CD14-positive monocyte (primary cell): ENCODE data around the gene ZFHX3. TPM values are rescaled to one million over a fixed set of nuclear protein-coding genes. Genes with fewer than 3 reads are reported as not detected.

ENCODE experiments used
- DNase-seq, 3 donors: peaks; one replicate each; pipeline ENCODE4 v3.0.0-alpha.2; 2011 to 2022
- H2AFZ ChIP-seq: 2 replicates; pipeline ENCODE4 v1.6.0; 2012; ENCODE audit warnings: mild to moderate bottlenecking, low read depth, low read length, inconsistent platforms; ENCODE audit not compliant: insufficient read depth, poor library complexity, severe bottlenecking
- H3K27ac ChIP-seq, 2 donors: 1 replicate in 1 of 2; 2 replicates in 1 of 2; pipeline ENCODE4 v1.5.1; 2012 to 2013; ENCODE audit warnings: low read length in 2 of 2, control low read depth in 1 of 2, inconsistent platforms in 1 of 2, low read depth in 1 of 2, mild to moderate bottlenecking in 1 of 2
- H3K27me3 ChIP-seq, 2 donors: one replicate each; pipeline versions ENCODE4 v1.6.0 to v1.6.1; 2011 to 2013; ENCODE audit warnings: low read length in 2 of 2; ENCODE audit not compliant: control insufficient read depth in 2 of 2, insufficient read depth in 2 of 2
- H3K36me3 ChIP-seq, 2 donors: replicated peaks in 1 of 2; 1 replicate in 1 of 2; 2 replicates in 1 of 2; pipeline versions ENCODE4 v1.5.1 to v1.6.1; 2012 to 2013; ENCODE audit warnings: low read length in 2 of 2, control low read depth in 1 of 2, inconsistent platforms in 1 of 2, mild to moderate bottlenecking in 1 of 2; ENCODE audit not compliant: insufficient read depth in 2 of 2, control insufficient read depth in 1 of 2
- H3K4me1 ChIP-seq, 2 donors: 1 replicate in 1 of 2; 2 replicates in 1 of 2; pipeline versions ENCODE4 v1.5.1 to v1.6.1; 2012 to 2013; ENCODE audit warnings: low read length in 2 of 2, control low read depth in 1 of 2, inconsistent platforms in 1 of 2, mild to moderate bottlenecking in 1 of 2, moderate library complexity in 1 of 2; ENCODE audit not compliant: insufficient read depth in 2 of 2, control insufficient read depth in 1 of 2
- H3K4me2 ChIP-seq: replicated peaks from 2 replicates; pipeline ENCODE3; 2012; ENCODE audit warnings: low read length, moderate library complexity, mild to moderate bottlenecking; ENCODE audit not compliant: poor library complexity, severe bottlenecking; ENCODE audit errors: extremely low read depth
- H3K4me3 ChIP-seq, 3 experiments: fragments of 200-600 bp in 1 of 3; sonication (generic) in 1 of 3; replicated peaks in 1 of 3; 1 replicate in 2 of 3; 2 replicates in 1 of 3; pipeline ENCODE4 v1.5.1; 2011 to 2013; ENCODE audit warnings: low read length in 3 of 3, mild to moderate bottlenecking in 3 of 3, control low read depth in 2 of 3, low read depth in 2 of 3, inconsistent platforms in 1 of 3, moderate library complexity in 1 of 3
- H3K79me2 ChIP-seq: 2 replicates; pipeline ENCODE4 v1.6.0; 2012; ENCODE audit warnings: mild to moderate bottlenecking, control low read depth, inconsistent platforms, low read length, moderate library complexity; ENCODE audit not compliant: insufficient read depth
- H3K9ac ChIP-seq: 2 replicates; pipeline ENCODE4 v1.6.0; 2017; ENCODE audit warnings: low read length, mild to moderate bottlenecking; ENCODE audit not compliant: insufficient read depth, poor library complexity, severe bottlenecking
- H3K9me3 ChIP-seq, 2 donors: replicated peaks in 1 of 2; 1 replicate in 1 of 2; 2 replicates in 1 of 2; pipeline versions ENCODE4 v1.5.1 to v1.6.1; 2012 to 2013; ENCODE audit warnings: low read length in 2 of 2, control low read depth in 1 of 2; ENCODE audit not compliant: control insufficient read depth in 1 of 2, insufficient read depth in 1 of 2
- H4K20me1 ChIP-seq: 2 replicates; pipeline ENCODE4 v1.6.0; 2012; ENCODE audit warnings: mild to moderate bottlenecking, low read length, control low read depth, moderate library complexity; ENCODE audit not compliant: insufficient read depth
- H3K27ac Mint-ChIP-seq, 7 donors: one replicate each; pipeline ENCODE4 v1.8.0; 2020; ENCODE audit warnings: mild to moderate bottlenecking in 7 of 7, mixed read lengths in 7 of 7, moderate library complexity in 6 of 7, inconsistent platforms in 2 of 7
- H3K27me3 Mint-ChIP-seq, 3 donors: one replicate each; pipeline ENCODE4 v1.8.0; 2021 to 2022; ENCODE audit warnings: low read depth in 3 of 3, mild to moderate bottlenecking in 3 of 3, mixed read lengths in 3 of 3, moderate library complexity in 3 of 3, inconsistent platforms in 1 of 3
- H3K36me3 Mint-ChIP-seq, 2 donors: one replicate each; pipeline ENCODE4 v1.8.0; 2020; ENCODE audit warnings: mixed read lengths in 2 of 2, inconsistent platforms in 1 of 2, mild to moderate bottlenecking in 1 of 2
- H3K4me1 Mint-ChIP-seq: one replicate; pipeline ENCODE4 v1.8.0; 2020; ENCODE audit warnings: mild to moderate bottlenecking, mixed read lengths
- H3K4me3 Mint-ChIP-seq, 2 donors: one replicate each; pipeline ENCODE4 v1.8.0; 2020; ENCODE audit warnings: mild to moderate bottlenecking in 2 of 2, mixed read lengths in 2 of 2, moderate library complexity in 1 of 2
- H3K9me3 Mint-ChIP-seq, 7 donors: one replicate each; pipeline ENCODE4 v1.8.0; 2020 to 2022; ENCODE audit warnings: mixed read lengths in 7 of 7, mild to moderate bottlenecking in 6 of 7, moderate library complexity in 6 of 7, inconsistent platforms in 2 of 7
- WGBS: methylation state at CpG from one replicate; pipeline ENCODE4 v1.1.5; 2013; ENCODE audit warnings: missing lambda C conversion rate; ENCODE audit not compliant: insufficient coverage; 5-methylcytosine and 5-hydroxymethylcytosine counted together
- intact Hi-C, 2 donors: fragments of 100-400 bp; cut with micrococcal nuclease; formaldehyde crosslinking; loops; one replicate each; pipeline versions ENCODE4 v1.15.0 to v1.15.1; 2023
- polyA plus RNA-seq, 3 donors: library from polyadenylated mRNA; depleted of rRNA in 1 of 3; unstranded in 2 of 3; stranded (reverse) in 1 of 3; fragments of 300-500 nt in 2 of 3; fragments of >200 nt in 1 of 3; fragmentation: Illumina TruSeq in 2 of 3; gene quantifications; 1 replicate in 2 of 3; 2 replicates in 1 of 3; pipeline ENCODE4 v1.2.3, GENCODE V29; 2012 to 2021
- TF ChIP-seq, protein P1 (sequence below): fragments of 200-600 bp; IDR thresholded peaks from one replicate; pipeline ENCODE4 v1.8.0; 2022; ENCODE audit warnings: antibody characterized with exemption, mild to moderate bottlenecking

Gene ZFHX3
- polyA plus RNA-seq, 3 donors = 0.42 to 4.2 (median 0.43) TPM

- Histone ChIP-seq H3K27ac (no peak overlapping the region), H3K36me3 (no peaks in the 10 kb centered on the region), H3K4me3 (no peak overlapping the region), H3K4me1 (peaks cover 46 to 52% of the 10 kb centered on the region in 2 donors), H3K9me3 (no peaks in the 10 kb centered on the region), H3K9ac (no peak overlapping the region), H4K20me1 (peaks cover 62% of the 10 kb centered on the region), H3K79me2 (peaks cover 42% of the 10 kb centered on the region), H2AFZ (no peak overlapping the region), H3K27me3 (no peaks in the 10 kb centered on the region), H3K4me2 (peak overlapping the region; percentile 12)
- TF ChIP-seq, protein P1, sequence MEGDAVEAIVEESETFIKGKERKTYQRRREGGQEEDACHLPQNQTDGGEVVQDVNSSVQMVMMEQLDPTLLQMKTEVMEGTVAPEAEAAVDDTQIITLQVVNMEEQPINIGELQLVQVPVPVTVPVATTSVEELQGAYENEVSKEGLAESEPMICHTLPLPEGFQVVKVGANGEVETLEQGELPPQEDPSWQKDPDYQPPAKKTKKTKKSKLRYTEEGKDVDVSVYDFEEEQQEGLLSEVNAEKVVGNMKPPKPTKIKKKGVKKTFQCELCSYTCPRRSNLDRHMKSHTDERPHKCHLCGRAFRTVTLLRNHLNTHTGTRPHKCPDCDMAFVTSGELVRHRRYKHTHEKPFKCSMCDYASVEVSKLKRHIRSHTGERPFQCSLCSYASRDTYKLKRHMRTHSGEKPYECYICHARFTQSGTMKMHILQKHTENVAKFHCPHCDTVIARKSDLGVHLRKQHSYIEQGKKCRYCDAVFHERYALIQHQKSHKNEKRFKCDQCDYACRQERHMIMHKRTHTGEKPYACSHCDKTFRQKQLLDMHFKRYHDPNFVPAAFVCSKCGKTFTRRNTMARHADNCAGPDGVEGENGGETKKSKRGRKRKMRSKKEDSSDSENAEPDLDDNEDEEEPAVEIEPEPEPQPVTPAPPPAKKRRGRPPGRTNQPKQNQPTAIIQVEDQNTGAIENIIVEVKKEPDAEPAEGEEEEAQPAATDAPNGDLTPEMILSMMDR = peak; percentile 75
- peak overlapping the region in 1 of 2 donors; percentile 36 for H3K4me3 Mint-ChIP-seq
- peak overlapping the region in 6 of 7 donors; percentile 9 to 58 (median 48) for H3K27ac Mint-ChIP-seq
- intact Hi-C loops = no loop called here
- peaks cover 0 to 3% (median 0%) of the 10 kb centered on the region in 7 donors for H3K9me3 Mint-ChIP-seq
- H3K36me3 Mint-ChIP-seq = peaks cover 0 to 7% of the 10 kb centered on the region in 2 donors
- peaks cover 59% of the 10 kb centered on the region for H3K4me1 Mint-ChIP-seq
- WGBS = 88% methylated on average over 11 of the region's 18 CpGs
- peaks cover 0 to 2% (median 2%) of the 10 kb centered on the region in 3 donors for H3K27me3 Mint-ChIP-seq
- DNase-seq = peak; percentile 48 to 64 (median 60)
Measured at GRCh38 chr16:72995151-72995881, 52.6 kb downstream of the ZFHX3 start.

- H3K9ac ChIP-seq = no peak overlapping the region
- H3K27me3 ChIP-seq = no peaks in the 10 kb centered on the region
- peaks cover 79% of the 10 kb centered on the region for H4K20me1 ChIP-seq
- no peaks in the 10 kb centered on the region for H3K36me3 Mint-ChIP-seq
- peaks cover 38 to 40% of the 10 kb centered on the region in 2 donors for H3K4me1 ChIP-seq
- H3K9me3 ChIP-seq = no peaks in the 10 kb centered on the region
- H3K79me2 ChIP-seq = peaks cover 34% of the 10 kb centered on the region
- H3K4me3 ChIP-seq = no peak overlapping the region
- TF ChIP-seq, protein P1 = no peak
- H3K27me3 Mint-ChIP-seq = peaks cover 0 to 4% (median 0%) of the 10 kb centered on the region in 3 donors
- no peak overlapping the region for H3K27ac ChIP-seq
- no peak for DNase-seq
- H3K4me1 Mint-ChIP-seq = peaks cover 44% of the 10 kb centered on the region
- no peak overlapping the region for H3K4me3 Mint-ChIP-seq
- peaks cover 0 to 3% (median 0%) of the 10 kb centered on the region in 7 donors for H3K9me3 Mint-ChIP-seq
- 100% methylated on average over 1 of the region's 6 CpGs for WGBS
- intact Hi-C loops = no loop called here
- H3K4me2 ChIP-seq = no peak overlapping the region
- no peak overlapping the region for H3K27ac Mint-ChIP-seq
- H2AFZ ChIP-seq = no peak overlapping the region
- no peaks in the 10 kb centered on the region for H3K36me3 ChIP-seq
Measured at GRCh38 chr16:72992142-72992601, 55.8 kb downstream of the ZFHX3 start.
